Uterus (tissue), 4 donors: Measurements from ENCODE around the gene ARHGEF26. TPM values are rescaled to one million over a fixed set of nuclear protein-coding genes. Genes with fewer than 3 reads are reported as not detected.
"Not testable (repeated sequence)": the region's sequence is repeated elsewhere in the genome, so short reads cannot be mapped to it uniquely, and the experiment has no call there.

ENCODE experiments used
- DNase-seq, 2 donors: peaks; one replicate each; pipeline ENCODE4 v3.0.0-alpha.2; 2019 to 2020
- H3K27ac ChIP-seq, 2 donors: fragments of 200-600 bp; sonication (generic); 1 replicate in 1 of 2; 2 replicates in 1 of 2; pipeline ENCODE4 v1.5.1; 2016 to 2018
- H3K27me3 ChIP-seq, 2 donors: fragments of 200-600 bp; sonication (generic); one replicate each; pipeline ENCODE4 v1.5.1; 2018 to 2019; ENCODE audit warnings: control low read depth in 1 of 2
- H3K36me3 ChIP-seq, 2 donors: fragments of 200-600 bp; sonication (generic); one replicate each; pipeline ENCODE4 v1.5.1; 2019; ENCODE audit warnings: control low read depth in 1 of 2
- H3K4me1 ChIP-seq, 2 donors: fragments of 200-600 bp; sonication (generic); one replicate each; pipeline ENCODE4 v1.5.1; 2018 to 2019; ENCODE audit warnings: control low read depth in 1 of 2
- H3K4me3 ChIP-seq, 2 donors: fragments of 200-600 bp; sonication (generic); 1 replicate in 1 of 2; 2 replicates in 1 of 2; pipeline ENCODE4 v1.5.1; 2018 to 2019; ENCODE audit warnings: mild to moderate bottlenecking in 1 of 2
- H3K9me3 ChIP-seq, 2 donors: fragments of 200-600 bp; sonication (generic); one replicate each; pipeline ENCODE4 v1.5.1; 2019; ENCODE audit warnings: control low read depth in 1 of 2
- CTCF ChIP-seq, 4 experiments: fragments of 200-600 bp in 2 of 4; fragments of 450-650 bp in 2 of 4; sonication (generic) in 2 of 4; IDR thresholded peaks; one replicate each; pipeline ENCODE4 v1.5.1; 2016 to 2019; ENCODE audit warnings: antibody characterized with exemption in 4 of 4, mild to moderate bottlenecking in 2 of 4, moderate library complexity in 1 of 4
- POLR2A ChIP-seq, 2 donors: fragments of 450-650 bp; IDR thresholded peaks; one replicate each; pipeline ENCODE4 v1.6.1; 2016; ENCODE audit warnings: antibody characterized with exemption in 2 of 2, mild to moderate bottlenecking in 1 of 2, moderate library complexity in 1 of 2
- intact Hi-C: fragments of 100-400 bp; cut with DNase I; formaldehyde crosslinking; loops from one replicate; pipeline ENCODE4 v1.15.1; 2023; ENCODE audit warnings: low total_unique reads
- total RNA-seq, 4 donors: library from RNA; depleted of rRNA in 3 of 4; stranded (reverse); fragments of >200 nt in 3 of 4; gene quantifications; one replicate each; pipeline versions ENCODE4 v1.1.0 to v1.2.4, GENCODE V29; 2014 to 2023
- donor health status: DM: yes; HTN: yes; CAD: no.

ARHGEF26 gene
- total RNA-seq, 4 donors from 2014 or later, result 13.5 to 43.5 (median 16.6) TPM

GRCh38 chr3:154085071-154085470, 36.1 kb upstream of the ARHGEF26 start:
- H3K4me3 ChIP-seq, result no peak overlapping the region
- intact Hi-C loops, result no loop called here
- H3K9me3 ChIP-seq, result no peaks in the 10 kb centered on the region
- no peak for TF ChIP-seq POLR2A (IDR thresholded peaks at IDR 0.05)
- no peak for TF ChIP-seq CTCF (IDR thresholded peaks at IDR 0.05)
- H3K27ac ChIP-seq, result no peak overlapping the region
- no peak for DNase-seq
- H3K27me3 ChIP-seq, result no peaks in the 10 kb centered on the region
- H3K36me3 ChIP-seq, result no peaks in the 10 kb centered on the region
- H3K4me1 ChIP-seq, result no peaks in the 10 kb centered on the region

- H3K36me3 ChIP-seq, result no peaks in the 10 kb centered on the region
- no peak for DNase-seq
- intact Hi-C loops, result no loop called here
These were observed 35.4 kb upstream of the ARHGEF26 start for GRCh38 chr3:154085799-154086198.

GRCh38 chr3:154086286-154086685, 34.9 kb upstream of the ARHGEF26 start:
- no peak overlapping the region for H3K27ac ChIP-seq
- no peaks in the 10 kb centered on the region for H3K27me3 ChIP-seq
- H3K4me1 ChIP-seq, result no peaks in the 10 kb centered on the region
- no peaks in the 10 kb centered on the region for H3K36me3 ChIP-seq
- H3K4me3 ChIP-seq, result no peak overlapping the region
- H3K9me3 ChIP-seq, result no peaks in the 10 kb centered on the region
- TF ChIP-seq POLR2A (IDR thresholded peaks at IDR 0.05) (no peak), CTCF (IDR thresholded peaks at IDR 0.05) (no peak)
- DNase-seq, result no peak
- intact Hi-C loops, result no loop called here

More at GRCh38 chr3:154085799-154086198, 35.4 kb upstream of the ARHGEF26 start:
- Histone ChIP-seq H3K27me3 (no peaks in the 10 kb centered on the region), H3K9me3 (no peaks in the 10 kb centered on the region), H3K4me1 (no peaks in the 10 kb centered on the region), H3K27ac (no peak overlapping the region), H3K4me3 (no peak overlapping the region)
- TF ChIP-seq CTCF (IDR thresholded peaks at IDR 0.05) (no peak), POLR2A (IDR thresholded peaks at IDR 0.05) (no peak)

GRCh38 chr3:154087756-154088480, 33.3 kb upstream of the ARHGEF26 start:
- H3K4me3 ChIP-seq, H3K4me1 ChIP-seq, DNase-seq, H3K27me3 ChIP-seq, H3K36me3 ChIP-seq, intact Hi-C loops, H3K27ac ChIP-seq, H3K9me3 ChIP-seq: not testable (repeated sequence)

- Histone ChIP-seq H3K4me3 (no peak overlapping the region), H3K4me1 (no peaks in the 10 kb centered on the region), H3K36me3 (no peaks in the 10 kb centered on the region), H3K9me3 (no peaks in the 10 kb centered on the region), H3K27ac (no peak overlapping the region), H3K27me3 (no peaks in the 10 kb centered on the region)
- intact Hi-C loops, result no loop called here
- TF ChIP-seq POLR2A (IDR thresholded peaks at IDR 0.05) (no peak), CTCF (IDR thresholded peaks at IDR 0.05) (no peak)
- no peak for DNase-seq
These were observed 31.5 kb upstream of the ARHGEF26 start for GRCh38 chr3:154089421-154090420.
